ENCODE measurements around the gene CCDC159.

Gene CCDC159

GRCh38 chr19:11397089-11397610 is 50.8 kb downstream of the CCDC159 start:
- DNase-seq: no peak

GRCh38 chr19:11399667-11400066 is 53.3 kb downstream of the CCDC159 start:
- no peak for DNase-seq

DNA sequence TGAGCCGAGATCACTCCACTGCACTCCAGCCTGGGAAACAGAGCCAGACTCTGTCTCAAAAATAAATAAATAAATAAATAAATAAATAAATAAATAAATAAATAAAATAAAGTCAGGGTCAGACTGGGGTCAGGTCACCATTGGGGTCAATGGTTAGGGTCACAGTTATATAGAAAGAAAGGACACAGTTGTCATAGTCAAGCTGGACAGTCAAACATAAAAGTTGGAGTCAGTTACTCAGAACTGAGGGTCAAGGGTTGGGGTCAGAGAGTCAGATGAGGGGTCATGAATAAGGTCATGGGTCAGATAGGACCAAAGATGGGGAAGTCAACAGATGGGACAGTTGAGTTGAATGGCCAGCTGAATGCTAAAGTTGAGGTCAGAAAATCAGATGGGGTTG is 54.5 kb downstream of the CCDC159 start:
- DNase-seq: no peak

GRCh38 chr19:11401808-11402543 is 55.7 kb downstream of the CCDC159 start:
- no peak for DNase-seq
